ENCODE results near the gene SLC35F5.

GRCh38 chr2:113757138-113757657, 756 bp upstream of the SLC35F5 start:
- TF ChIP-seq CTCF (conservative IDR thresholded peaks at IDR 0.05; ENCODE audit: low read depth, low read length): no peak
- no peak for TF ChIP-seq EZH2 (IDR thresholded peaks at IDR 0.05; ENCODE audit: borderline replicate concordance, low read depth, low read length, poor library complexity, severe bottlenecking)

Data from A673 (cell line).